NCI-H2029 (cell line): ENCODE data around the gene CENPF.
A peak's percentile ranks its signal among the peaks of the same experiment; 100 is the strongest.
"Not testable (repeated sequence)": the region's sequence is repeated elsewhere in the genome, so short reads cannot be mapped to it uniquely, and the experiment has no call there.

Experiments used
- DNase-seq: peaks from one replicate; lab custom pipeline; 2025; lab: John Stamatoyannopoulos, UW

Gene CENPF

GRCh38 chr1:214602764-214603657 is at the start of gene CENPF:
TSS of gene CENPF (plus strand) at chr1:214603195. CDS start at chr1:214613755, 10,560 bp downstream.
- DNase-seq: peak; percentile 92

DNA sequence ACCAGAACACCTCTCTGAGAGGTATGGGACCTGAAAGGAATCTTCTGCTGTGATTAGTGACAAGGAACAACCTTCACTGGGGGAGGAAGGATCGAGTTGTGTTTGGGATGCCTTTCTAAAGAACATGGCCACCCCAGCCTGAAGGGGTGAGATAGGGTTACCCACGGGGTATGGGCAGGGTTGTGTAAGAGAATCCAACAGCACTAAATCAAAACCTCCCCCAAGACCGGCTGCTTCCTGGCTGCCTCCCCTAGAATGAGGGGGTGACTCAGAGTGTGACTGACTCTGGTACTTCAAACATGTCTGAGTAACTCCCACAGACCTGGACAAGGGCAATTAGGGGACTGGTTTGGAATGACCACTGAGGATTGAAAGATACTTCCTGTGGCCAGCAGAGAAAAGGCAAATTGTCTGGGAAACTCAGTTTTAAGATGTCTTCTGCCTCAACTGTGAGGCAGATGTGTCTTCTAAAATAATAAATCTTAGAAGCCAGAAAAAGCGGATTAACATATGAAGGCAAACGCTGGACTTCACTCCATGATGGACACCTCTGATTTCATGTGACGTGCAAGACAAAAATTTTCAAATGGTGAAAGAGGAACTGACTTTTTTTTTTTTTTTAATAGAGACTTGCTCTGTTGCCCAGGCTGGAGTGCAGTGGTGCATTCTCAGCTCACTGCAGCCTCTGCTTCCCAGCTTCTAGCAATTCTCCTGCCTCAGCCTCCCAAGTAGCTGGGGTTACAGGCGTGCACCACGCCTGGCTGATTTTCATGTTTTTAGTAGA is 44.9 kb upstream of the CENPF start:
- DNase-seq: no peak

DNA sequence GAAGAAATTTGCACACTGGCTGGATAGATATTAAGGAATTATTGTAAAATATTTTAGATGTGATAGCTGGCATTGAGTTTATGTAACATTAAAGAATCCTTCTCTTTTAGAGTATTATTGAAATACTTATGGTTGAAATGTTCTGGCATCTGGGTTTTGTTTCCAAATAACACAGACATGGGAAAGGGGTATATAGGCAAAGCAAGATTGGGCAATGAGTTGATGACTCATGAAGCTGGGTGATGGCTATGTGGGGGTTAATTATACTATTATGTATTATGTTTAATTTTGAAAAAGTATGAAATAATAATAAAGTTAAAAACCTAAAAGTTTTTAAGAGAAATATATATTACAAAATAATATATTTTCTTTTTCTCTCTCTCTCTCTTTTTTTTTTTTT is 39.1 kb upstream of the CENPF start:
- no peak for DNase-seq

GRCh38 chr1:214565310-214565709 is 37.7 kb upstream of the CENPF start:
- DNase-seq: no peak

GRCh38 chr1:214566158-214567104 is 36.6 kb upstream of the CENPF start:
- DNase-seq: no peak

DNA sequence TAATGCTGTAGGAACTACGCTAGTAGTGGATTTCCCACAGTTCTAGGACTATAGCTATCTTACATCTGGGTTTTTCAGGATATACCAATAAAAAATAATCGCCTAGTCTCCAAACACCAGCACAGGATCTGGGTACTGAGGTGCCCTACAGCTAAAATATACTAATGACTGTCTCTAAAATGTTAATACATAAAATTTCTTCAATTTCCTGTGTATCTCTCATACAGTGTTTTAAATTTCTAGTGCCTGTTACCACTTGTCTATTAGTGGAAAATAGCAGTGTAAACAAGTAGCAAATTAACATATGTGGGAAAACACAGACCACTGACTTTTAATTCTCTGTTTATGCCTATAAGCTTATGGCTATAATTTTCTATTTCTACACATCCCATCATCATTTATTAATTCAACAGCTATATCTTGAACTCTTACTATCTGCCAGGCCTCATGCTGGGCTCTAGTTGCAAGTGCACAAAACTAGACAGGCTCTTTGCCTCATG is 35.5 kb upstream of the CENPF start:
- no peak for DNase-seq

DNA sequence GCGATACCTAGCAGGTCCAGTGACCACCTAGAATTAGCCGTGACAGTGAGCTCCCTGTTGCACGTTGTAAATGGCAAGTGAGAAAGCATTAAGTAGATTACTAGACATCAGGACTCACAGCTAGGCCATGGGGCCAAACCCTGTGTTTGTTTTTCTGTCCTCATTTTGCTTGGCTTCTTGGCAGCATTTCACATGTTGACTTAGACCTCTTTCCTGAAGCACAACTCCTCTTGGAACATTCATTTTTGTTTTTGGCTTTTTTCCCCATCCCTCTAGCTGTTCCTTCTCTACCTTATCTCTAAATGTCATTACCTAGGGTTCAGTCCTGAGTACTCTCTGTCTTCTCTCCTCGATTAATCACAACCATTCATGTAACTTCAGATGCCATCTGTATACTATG is 34.7 kb upstream of the CENPF start:
- no peak for DNase-seq

GRCh38 chr1:214569357-214570004 is 33.5 kb upstream of the CENPF start:
- no peak for DNase-seq

DNA sequence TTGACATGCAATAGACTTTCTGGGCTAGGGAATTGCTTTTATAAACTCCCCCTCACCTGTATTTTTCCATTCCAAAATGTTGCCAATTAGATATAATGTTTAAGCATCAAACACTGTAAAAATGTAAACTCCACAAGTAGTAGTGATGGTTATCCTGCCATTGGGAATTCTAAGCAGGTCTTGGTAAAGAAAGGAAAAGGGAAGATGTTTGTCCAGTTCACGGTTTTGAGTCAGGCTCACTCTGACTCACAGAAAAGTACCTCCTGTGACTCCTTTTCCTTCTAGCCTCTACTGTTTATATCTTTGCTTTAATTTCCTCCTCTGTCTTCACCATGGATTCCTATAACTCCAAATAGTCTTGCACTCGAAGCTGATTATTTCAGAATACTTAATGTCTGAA is 32.6 kb upstream of the CENPF start:
- DNase-seq: no peak

DNA sequence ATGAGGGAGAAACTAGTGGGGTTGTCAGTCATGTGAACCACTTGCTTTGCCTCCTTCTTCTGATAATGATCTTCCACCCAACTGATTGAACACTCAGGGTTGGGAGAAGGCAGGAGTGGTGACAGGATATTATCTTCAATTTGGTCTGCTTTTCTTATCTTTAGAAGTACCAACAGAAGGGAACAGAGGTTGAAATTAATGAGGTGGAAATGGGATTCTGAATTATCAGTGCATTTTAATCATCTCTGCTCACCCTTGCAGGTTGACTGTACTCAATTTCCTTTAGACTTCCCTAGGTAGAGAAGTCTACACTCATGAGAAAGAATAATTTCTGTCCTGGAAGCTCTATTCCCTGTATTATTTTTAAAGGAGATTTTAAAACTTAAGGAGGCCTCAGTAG is 31.7 kb upstream of the CENPF start:
- no peak for DNase-seq

GRCh38 chr1:214573386-214574318 is 29.3 kb upstream of the CENPF start:
- DNase-seq: no peak

GRCh38 chr1:214574598-214575411 is 28.2 kb upstream of the CENPF start:
- DNase-seq: no peak

DNA sequence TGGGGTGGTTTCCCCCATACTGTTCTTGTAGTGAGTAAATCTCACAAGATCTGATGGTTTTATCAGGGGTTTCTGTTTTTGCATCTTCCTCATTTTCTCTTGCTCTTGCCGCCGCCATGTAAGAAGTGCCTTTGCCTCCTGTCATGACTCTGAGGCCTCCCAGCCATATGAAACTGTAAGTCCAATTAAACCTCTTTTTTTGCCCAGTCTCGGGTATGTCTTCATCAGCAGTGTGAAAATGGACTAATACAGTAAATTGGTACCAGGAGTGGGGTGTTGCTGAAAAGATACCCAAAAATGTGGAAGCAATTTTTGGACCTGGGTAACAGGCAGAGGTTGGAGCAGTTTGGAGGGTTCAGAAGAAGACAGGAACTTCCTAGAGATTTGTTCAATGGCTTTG is 26.9 kb upstream of the CENPF start:
- DNase-seq: not testable (repeated sequence)

GRCh38 chr1:214579183-214579582 is 23.8 kb upstream of the CENPF start:
- no peak for DNase-seq

DNA sequence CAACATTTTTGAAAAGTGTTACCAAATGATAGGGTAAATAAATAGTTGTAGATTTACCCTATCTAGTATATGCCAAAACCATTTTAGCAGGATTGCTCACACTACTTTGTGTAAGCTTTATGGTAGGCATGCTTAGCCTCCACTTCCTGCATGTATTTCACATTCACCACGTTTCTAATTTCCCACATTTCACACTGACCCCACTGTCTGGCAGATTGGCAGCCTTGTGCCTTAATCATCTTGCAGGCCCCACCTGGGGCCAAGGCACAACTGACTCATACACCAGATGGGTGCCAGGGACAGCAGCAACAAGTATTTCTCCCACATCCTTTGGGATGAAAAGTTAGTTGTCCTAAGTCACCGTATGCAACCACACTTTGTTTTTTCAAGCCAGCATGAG is 21.2 kb upstream of the CENPF start:
- no peak for DNase-seq

- no peak for DNase-seq
Observed at GRCh38 chr1:214582289-214582891, 20.6 kb upstream of the CENPF start.

DNA sequence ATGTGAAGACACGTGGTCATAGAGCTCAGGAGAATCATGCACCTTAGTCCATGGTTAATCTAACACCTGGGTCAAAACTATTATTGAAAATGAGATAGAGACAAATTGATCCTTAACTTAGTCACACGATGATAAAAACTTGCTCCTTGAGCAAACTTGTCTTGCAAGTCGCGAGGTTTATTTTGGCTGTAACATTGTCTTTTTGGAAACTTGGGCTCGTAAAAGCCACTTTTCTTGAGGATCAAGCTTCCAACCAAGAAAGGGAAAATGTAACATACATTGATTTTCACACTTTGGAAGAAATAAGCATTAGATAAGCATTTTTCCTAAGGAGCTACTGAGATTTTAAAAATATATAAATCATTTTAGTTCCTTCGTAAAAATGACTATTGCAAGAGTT is 19.9 kb upstream of the CENPF start:
- DNase-seq: no peak

DNA sequence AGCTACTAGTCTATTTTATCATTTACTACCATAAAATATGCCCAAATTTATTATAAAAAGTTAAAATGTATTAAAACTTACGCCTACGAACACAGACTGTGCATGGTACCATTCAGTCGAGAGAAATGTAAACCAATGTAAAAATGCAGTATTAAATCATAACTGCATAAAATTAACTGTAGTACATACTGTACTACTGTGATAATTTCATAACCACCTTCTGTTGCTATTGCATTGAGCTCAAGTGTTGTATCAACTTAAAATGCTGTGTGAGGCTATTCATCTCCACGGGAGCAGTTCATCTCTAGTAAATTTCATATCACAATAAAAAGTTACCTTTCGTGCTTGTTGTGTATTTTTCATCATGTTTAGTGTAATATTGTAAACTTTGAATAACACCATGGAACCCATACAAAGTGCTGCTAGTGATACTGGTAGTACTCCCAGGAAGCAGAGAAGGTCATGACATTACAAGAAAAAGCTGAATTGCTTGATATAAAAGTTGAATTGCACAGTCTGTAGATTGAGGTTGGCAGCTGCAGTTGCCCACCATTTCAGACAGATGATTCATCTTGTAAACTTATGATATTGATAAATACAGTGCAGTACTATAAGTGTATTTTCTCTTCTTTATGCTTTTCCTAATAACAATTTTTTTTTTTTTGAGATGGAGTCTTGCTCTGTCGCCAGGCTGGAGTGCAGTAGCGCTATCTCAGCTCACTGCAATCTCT is 19.0 kb upstream of the CENPF start:
- no peak for DNase-seq
